Stimulated activated CD4-positive, alpha-beta T cell treated with anti-CD3 and anti-CD28 coated beads, Interleukin-15, amount 100 ng/mL, for 24 hours (primary cell): Measurements from ENCODE around the gene USP8.

Experiments used
- DNase-seq: peaks from one replicate; pipeline ENCODE4 v3.0.0-alpha.2; 2020

The USP8 gene

GRCh38 chr15:50546566-50546965 lies 122.4 kb downstream of the USP8 start, which contains the start of gene USP50:
Gene USP50, minus strand, starts transcription at chr15:50546666. Its CDS starts 141 bp downstream, at chr15:50546525.
- DNase-seq: no peak

GRCh38 chr15:50549326-50549725 lies 125.1 kb downstream of the USP8 start:
- DNase-seq: no peak

- DNase-seq: no peak
Measured at GRCh38 chr15:50552238-50552637, 128.0 kb downstream of the USP8 start.

GRCh38 chr15:50556642-50557371 lies 132.6 kb downstream of the USP8 start:
- DNase-seq: no peak

GRCh38 chr15:50558012-50558411 lies 133.8 kb downstream of the USP8 start:
- DNase-seq: no peak

GRCh38 chr15:50562735-50563640 lies 138.8 kb downstream of the USP8 start:
- DNase-seq: no peak

GRCh38 chr15:50563756-50564155 lies 139.6 kb downstream of the USP8 start:
- no peak for DNase-seq
